Activated naive CD8-positive, alpha-beta T cell treated with anti-CD3 and anti-CD28 coated beads, Interleukin-2, amount 50 U/mL, for 16 hours (primary cell): ENCODE data around the gene PELI2.
"Not testable (repeated sequence)": the region's sequence is repeated elsewhere in the genome, so short reads cannot be mapped to it uniquely, and the experiment has no call there.

ENCODE experiments used
- DNase-seq: peaks from one replicate; pipeline ENCODE4 v3.0.0-alpha.2; 2020; ENCODE audit warnings: low read depth, low spot score

PELI2 gene

GRCh38 chr14:56143025-56143424 is 24.8 kb downstream of the PELI2 start:
- DNase-seq: no peak

GRCh38 chr14:56144176-56144575 is 26.0 kb downstream of the PELI2 start:
- DNase-seq: no peak

GRCh38 chr14:56145181-56145769 is 27.1 kb downstream of the PELI2 start:
- DNase-seq: no peak

- no peak for DNase-seq
Measured at GRCh38 chr14:56145965-56146364, 27.8 kb downstream of the PELI2 start.

GRCh38 chr14:56147449-56147848 is 29.2 kb downstream of the PELI2 start:
- DNase-seq: no peak

GRCh38 chr14:56147986-56148901 is 30.0 kb downstream of the PELI2 start:
- no peak for DNase-seq

GRCh38 chr14:56149151-56149550 is 30.9 kb downstream of the PELI2 start:
- DNase-seq: no peak

GRCh38 chr14:56149995-56150394 is 31.8 kb downstream of the PELI2 start:
- no peak for DNase-seq

- DNase-seq: no peak
Measured at GRCh38 chr14:56150645-56151345, 32.6 kb downstream of the PELI2 start.

GRCh38 chr14:56152221-56152620 is 34.0 kb downstream of the PELI2 start:
- DNase-seq: no peak

GRCh38 chr14:56153267-56153666 is 35.1 kb downstream of the PELI2 start:
- no peak for DNase-seq

- DNase-seq: no peak
Measured at GRCh38 chr14:56154321-56154720, 36.1 kb downstream of the PELI2 start.

GRCh38 chr14:56156096-56156495 is 37.9 kb downstream of the PELI2 start:
- DNase-seq: no peak

- no peak for DNase-seq
Measured at GRCh38 chr14:56159066-56159465, 40.9 kb downstream of the PELI2 start.

- no peak for DNase-seq
Measured at GRCh38 chr14:56160088-56160487, 41.9 kb downstream of the PELI2 start.

GRCh38 chr14:56161658-56162057 is 43.4 kb downstream of the PELI2 start:
- DNase-seq: no peak

- no peak for DNase-seq
Measured at GRCh38 chr14:56162476-56162875, 44.3 kb downstream of the PELI2 start.

- DNase-seq: not testable (repeated sequence)
Measured at GRCh38 chr14:56166579-56166978, 48.4 kb downstream of the PELI2 start.

- DNase-seq: no peak
Measured at GRCh38 chr14:56168007-56168616, 49.9 kb downstream of the PELI2 start.

GRCh38 chr14:56170028-56170427 is 51.8 kb downstream of the PELI2 start:
- no peak for DNase-seq

- DNase-seq: no peak
Measured at GRCh38 chr14:56170877-56171422, 52.7 kb downstream of the PELI2 start.

GRCh38 chr14:56172074-56172473 is 53.9 kb downstream of the PELI2 start:
- no peak for DNase-seq
